ENCODE results near the gene BCAT1. TPM values are rescaled to one million over a fixed set of nuclear protein-coding genes. Genes with fewer than 3 reads are reported as not detected.

BCAT1 gene
- total and polyA plus RNA-seq, 2 of the 8 experiments (the other 6 are each of a cell fraction or from before 2014, with no cell fraction given) = 19.7 to 263 TPM

DNA sequence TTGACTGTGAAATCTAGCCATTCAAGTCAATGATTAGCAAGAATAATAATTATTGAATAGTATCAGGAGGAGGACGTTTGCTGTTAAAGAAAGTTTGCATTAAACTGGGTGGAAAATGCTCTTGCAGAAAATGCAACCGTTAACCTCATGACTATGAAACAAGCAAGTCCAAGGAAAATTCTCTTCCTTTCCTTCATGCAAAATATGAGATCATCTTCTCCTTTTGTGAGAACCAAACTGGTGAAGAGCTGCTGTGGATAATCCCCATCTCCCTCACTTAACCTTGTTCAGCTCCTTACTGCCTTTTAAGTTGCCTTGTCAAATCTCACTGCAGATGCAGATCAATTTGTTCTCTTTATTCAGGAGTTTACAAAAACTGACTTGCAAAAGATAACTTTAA, 142.5 kb downstream of the BCAT1 start:
- no peak for DNase-seq (ENCODE audit: low read depth in 1 of 2, low spot score in 2 of 2)

More for the DNA sequence above, 142.5 kb downstream of the BCAT1 start:
- H3K79me2 ChIP-seq (ENCODE audit: control insufficient read depth in 1 of 2, insufficient read depth in 2 of 2, low read length in 2 of 2) = no peaks in the 10 kb centered on the region
- H2AFZ ChIP-seq (ENCODE audit: low read length) = no peak overlapping the region
- H3K79me1 ChIP-seq (ENCODE audit: low read depth, low read length) = no peaks in the 10 kb centered on the region
- H4K91ac ChIP-seq (replicated peaks; ENCODE audit: insufficient read length, low read length) = no peak overlapping the region
- no peaks in the 10 kb centered on the region for H3K9me3 ChIP-seq (ENCODE audit: insufficient read depth in 2 of 2, low read depth in 1 of 2, low read length in 1 of 2)
- H3K4ac ChIP-seq (replicated peaks; ENCODE audit: insufficient read length, low read depth, low read length) = no peak overlapping the region
- FAIRE-seq = no peak
- no peak overlapping the region for H3K23ac ChIP-seq (ENCODE audit: insufficient read length)
- H3K4me2 ChIP-seq (ENCODE audit: insufficient read depth in 1 of 2, low read depth in 2 of 2, low read length in 2 of 2) = no peak overlapping the region
- no peak overlapping the region for H2BK12ac ChIP-seq (ENCODE audit: low read depth, low read length)
- ChIA-PET CTCF (ENCODE audit: partially characterized antibody) (interaction anchor here (0.7 kb wide), 1 partner anchor 123 kb away, joined by 3 read pairs; no protein-coding TSS in a partner anchor), POLR2A (ENCODE audit: partially characterized antibody) (no interaction called here)
- TF ChIP-seq CREB1 (IDR thresholded peaks at IDR 0.05) (no peak), SIRT6 (IDR thresholded peaks at IDR 0.05; ENCODE audit: low read length) (no peak), EGR1 (IDR thresholded peaks at IDR 0.05; ENCODE audit: borderline replicate concordance, low read depth, low read length) (no peak), POLR2AphosphoS5 (IDR thresholded peaks at IDR 0.05; ENCODE audit: low read depth, low read length) (no peak), FOSL1 (IDR thresholded peaks at IDR 0.05; ENCODE audit: insufficient read depth, low read depth, low read length) (no peak), KDM4A (IDR thresholded peaks at IDR 0.05; ENCODE audit: low read depth, low read length, severe bottlenecking) (no peak)
- TF ChIP-seq, protein P1, sequence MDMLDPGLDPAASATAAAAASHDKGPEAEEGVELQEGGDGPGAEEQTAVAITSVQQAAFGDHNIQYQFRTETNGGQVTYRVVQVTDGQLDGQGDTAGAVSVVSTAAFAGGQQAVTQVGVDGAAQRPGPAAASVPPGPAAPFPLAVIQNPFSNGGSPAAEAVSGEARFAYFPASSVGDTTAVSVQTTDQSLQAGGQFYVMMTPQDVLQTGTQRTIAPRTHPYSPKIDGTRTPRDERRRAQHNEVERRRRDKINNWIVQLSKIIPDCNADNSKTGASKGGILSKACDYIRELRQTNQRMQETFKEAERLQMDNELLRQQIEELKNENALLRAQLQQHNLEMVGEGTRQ (IDR thresholded peaks at IDR 0.05; ENCODE audit: low read length) = no peak
- no peaks in the 10 kb centered on the region for H3K4me1 ChIP-seq (replicated peaks in 1 of 4; ENCODE audit: control insufficient read depth in 3 of 4, insufficient read depth in 4 of 4, low read length in 3 of 4)
- H3K27ac ChIP-seq (ENCODE audit: low read depth, low read length) = no peak overlapping the region
- H3K18ac ChIP-seq (ENCODE audit: extremely low read depth, low read length) = no peak overlapping the region
- no peak overlapping the region for H3K14ac ChIP-seq (ENCODE audit: insufficient read length)
- no peaks in the 10 kb centered on the region for H3K23me2 ChIP-seq (ENCODE audit: low read depth, low read length)
- H4K20me1 ChIP-seq (replicated peaks in 1 of 2; ENCODE audit: control insufficient read depth in 1 of 2, insufficient read depth in 2 of 2, low read length in 2 of 2) = no peaks in the 10 kb centered on the region
- no peak overlapping the region for H2BK20ac ChIP-seq (ENCODE audit: low read length)
- no peak overlapping the region for H3K9ac ChIP-seq (replicated peaks in 1 of 4; ENCODE audit: extremely low read depth in 1 of 4, low read depth in 3 of 4, low read length in 3 of 4)
- H3K4me3 ChIP-seq (ENCODE audit: extremely low read depth in 1 of 4, insufficient read depth in 2 of 4, low read depth in 3 of 4, low read length in 4 of 4) = no peak overlapping the region
- no peak overlapping the region for H4K5ac ChIP-seq (ENCODE audit: insufficient read length, low read depth, low read length)
- no peak overlapping the region for H2BK15ac ChIP-seq (ENCODE audit: low read length)
- 89% methylated on average over 2 of the region's 2 CpGs; no CpG with 5 or more reads in 1 of the 2 experiments for WGBS, 2 experiments (ENCODE audit: extremely low coverage in 1 of 2, insufficient coverage in 1 of 2, insufficient read length in 1 of 2, insufficient replicate concordance in 2 of 2, low coverage in 1 of 2, low lambda C conversion rate in 2 of 2, missing lambda C conversion rate in 1 of 2)
- H3K27me3 ChIP-seq (replicated peaks in 1 of 4; ENCODE audit: control insufficient read depth in 3 of 4, extremely low read depth in 1 of 4, insufficient read depth in 3 of 4, low read length in 3 of 4) = no peaks in the 10 kb centered on the region
- no peak overlapping the region for H4K8ac ChIP-seq (ENCODE audit: extremely low read depth, insufficient read depth, low read length)
- no peak overlapping the region for H2BK5ac ChIP-seq (ENCODE audit: low read depth, low read length)
- H2AK5ac ChIP-seq (ENCODE audit: low read depth, low read length) = no peak overlapping the region
- no peaks in the 10 kb centered on the region; a peak in 1 of 8 replicates for H3K36me3 ChIP-seq (ENCODE audit: control insufficient read depth in 2 of 4, insufficient read depth in 4 of 4, low read length in 3 of 4)
- no peak overlapping the region for H3K56ac ChIP-seq (replicated peaks; ENCODE audit: insufficient read length, low read depth, low read length)
- no peak overlapping the region for H2BK120ac ChIP-seq (replicated peaks; ENCODE audit: low read depth, low read length)

Data from H1 (cell line).